GM12875 (cell line): ENCODE measurements around the gene RNU6-8.

Source experiments
- H3K4me3 ChIP-seq: one replicate; pipeline ENCODE4 v1.5.1; 2011; ENCODE audit warnings: low read depth, low read length, control low read depth
- CTCF ChIP-seq: IDR thresholded peaks from 2 replicates; pipeline ENCODE4 v1.5.1; 2011; ENCODE audit warnings: low read depth, mild to moderate bottlenecking, control low read depth, inconsistent platforms, low read length, moderate library complexity, borderline replicate concordance; ENCODE audit not compliant: insufficient read depth

Gene RNU6-8

DNA sequence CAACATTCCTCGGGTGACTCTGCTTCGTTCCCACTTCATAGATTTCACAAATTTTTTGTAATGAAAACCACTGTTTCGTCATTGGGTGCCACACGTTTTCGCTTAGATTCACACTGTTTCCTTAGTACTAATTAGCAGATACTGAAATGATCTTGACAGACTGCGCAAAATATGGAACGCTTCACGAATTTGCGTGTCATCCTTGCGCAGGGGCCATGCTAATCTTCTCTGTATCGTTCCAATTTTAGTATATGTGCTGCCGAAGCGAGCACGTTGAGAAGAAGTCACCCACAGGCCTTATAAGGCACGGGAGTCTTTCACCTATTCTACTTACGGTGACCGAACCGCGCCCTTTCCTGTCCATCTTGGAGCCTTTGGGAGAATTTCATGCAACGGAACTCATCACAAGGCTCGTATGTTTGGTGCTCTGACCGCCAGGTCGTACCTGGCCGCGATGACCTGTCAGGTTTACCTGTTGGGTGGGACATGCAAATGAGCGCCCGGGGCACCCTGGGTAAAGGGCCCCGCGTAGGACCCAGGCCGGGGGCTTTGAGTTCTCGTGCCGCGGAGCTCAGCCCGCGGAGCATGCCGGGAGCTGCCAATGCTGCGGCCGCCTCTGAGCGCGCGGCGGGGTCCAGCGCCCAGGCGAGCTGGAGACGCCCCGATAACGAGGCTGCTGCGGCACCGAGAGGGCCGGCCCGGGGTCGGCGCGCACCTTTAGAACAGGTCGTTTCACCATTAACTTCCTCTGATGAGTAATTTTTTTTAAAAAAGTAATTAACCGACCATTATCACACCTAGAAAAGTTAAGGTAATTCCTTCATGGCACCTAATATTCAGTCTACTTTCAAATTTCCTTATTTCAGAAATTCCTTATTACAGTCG lies at the start of gene RNU6-8:
RNU6-8 (minus strand) TSS at position 272 of the 885 bp plus-strand sequence.
- no peak for TF ChIP-seq CTCF
- H3K4me3 ChIP-seq: peak within 1 kb of the TSS; percentile 42

- peak; percentile 64; the same call in 1 of the 2 replicates for TF ChIP-seq CTCF
- no peak overlapping the region for H3K4me3 ChIP-seq
Measured at GRCh38 chr14:32252030-32252670, 49.1 kb upstream of the RNU6-8 start.

DNA sequence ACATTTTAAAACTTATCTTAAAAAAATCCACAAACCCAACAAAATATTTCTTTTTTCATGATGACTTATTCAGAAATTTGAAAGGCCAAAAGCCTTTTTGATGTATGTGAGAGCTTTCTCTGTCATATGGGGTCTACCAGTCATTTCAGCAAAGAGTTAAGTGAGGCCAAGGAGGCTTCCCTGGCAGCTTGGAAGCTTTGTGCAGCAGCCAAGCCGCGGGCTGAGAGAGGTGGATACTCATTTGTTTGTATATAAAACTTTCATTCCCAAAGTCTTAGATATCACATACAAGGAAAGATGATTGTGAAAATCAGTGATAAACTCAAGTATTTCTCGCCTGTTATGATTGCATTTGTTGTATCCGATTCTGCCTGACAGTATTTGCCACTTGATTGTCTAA lies 48.5 kb upstream of the RNU6-8 start:
- no peak for TF ChIP-seq CTCF
- no peak overlapping the region for H3K4me3 ChIP-seq

- TF ChIP-seq CTCF: no peak
- no peak overlapping the region for H3K4me3 ChIP-seq
Measured at GRCh38 chr14:32250681-32251080, 47.6 kb upstream of the RNU6-8 start.

- H3K4me3 ChIP-seq: no peak overlapping the region
- TF ChIP-seq CTCF: no peak
Measured at GRCh38 chr14:32249780-32250179, 46.7 kb upstream of the RNU6-8 start.

GRCh38 chr14:32249371-32249770 lies 46.3 kb upstream of the RNU6-8 start:
- H3K4me3 ChIP-seq: no peak overlapping the region
- no peak for TF ChIP-seq CTCF
